ENCODE results near the gene BRI3.

The BRI3 gene

DNA sequence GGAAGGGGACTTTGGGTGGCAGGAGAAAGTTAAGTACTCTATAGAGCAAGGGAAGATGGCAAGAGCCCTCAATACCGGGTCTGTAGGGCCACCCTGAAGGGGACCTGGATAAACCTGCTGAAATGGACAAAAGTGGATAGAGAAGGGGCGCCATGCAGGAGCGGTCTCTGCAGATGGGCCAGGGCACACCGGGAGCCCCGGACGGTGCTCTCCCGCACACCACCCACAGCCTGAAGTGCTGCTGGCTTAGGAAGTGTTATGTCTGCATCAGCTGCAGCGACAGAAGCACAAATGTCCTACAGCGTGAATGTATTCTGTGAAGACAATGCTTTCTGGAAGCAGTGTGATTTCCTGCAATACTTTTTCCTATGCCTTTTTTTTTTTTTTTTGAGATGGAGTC lies 37.7 kb downstream of the BRI3 start:
- no peaks in the 10 kb centered on the region for H3K27me3 ChIP-seq (replicated peaks)
- no peak for DNase-seq
- TF ChIP-seq, protein P1, sequence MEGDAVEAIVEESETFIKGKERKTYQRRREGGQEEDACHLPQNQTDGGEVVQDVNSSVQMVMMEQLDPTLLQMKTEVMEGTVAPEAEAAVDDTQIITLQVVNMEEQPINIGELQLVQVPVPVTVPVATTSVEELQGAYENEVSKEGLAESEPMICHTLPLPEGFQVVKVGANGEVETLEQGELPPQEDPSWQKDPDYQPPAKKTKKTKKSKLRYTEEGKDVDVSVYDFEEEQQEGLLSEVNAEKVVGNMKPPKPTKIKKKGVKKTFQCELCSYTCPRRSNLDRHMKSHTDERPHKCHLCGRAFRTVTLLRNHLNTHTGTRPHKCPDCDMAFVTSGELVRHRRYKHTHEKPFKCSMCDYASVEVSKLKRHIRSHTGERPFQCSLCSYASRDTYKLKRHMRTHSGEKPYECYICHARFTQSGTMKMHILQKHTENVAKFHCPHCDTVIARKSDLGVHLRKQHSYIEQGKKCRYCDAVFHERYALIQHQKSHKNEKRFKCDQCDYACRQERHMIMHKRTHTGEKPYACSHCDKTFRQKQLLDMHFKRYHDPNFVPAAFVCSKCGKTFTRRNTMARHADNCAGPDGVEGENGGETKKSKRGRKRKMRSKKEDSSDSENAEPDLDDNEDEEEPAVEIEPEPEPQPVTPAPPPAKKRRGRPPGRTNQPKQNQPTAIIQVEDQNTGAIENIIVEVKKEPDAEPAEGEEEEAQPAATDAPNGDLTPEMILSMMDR (IDR thresholded peaks at IDR 0.05; ENCODE audit: low read depth, low read length, missing control alignments), result no peak
- peaks cover 5% of the 10 kb centered on the region for H3K36me3 ChIP-seq (replicated peaks)
- H3K4me3 ChIP-seq (ENCODE audit: low read depth, low read length), result no peak overlapping the region
- no peak overlapping the region for H3K27ac ChIP-seq
- in situ Hi-C loops (cut with HindIII; ENCODE audit: low pct_ligation_motif_present, low sequenced_read_pairs), result no loop called here

DNA sequence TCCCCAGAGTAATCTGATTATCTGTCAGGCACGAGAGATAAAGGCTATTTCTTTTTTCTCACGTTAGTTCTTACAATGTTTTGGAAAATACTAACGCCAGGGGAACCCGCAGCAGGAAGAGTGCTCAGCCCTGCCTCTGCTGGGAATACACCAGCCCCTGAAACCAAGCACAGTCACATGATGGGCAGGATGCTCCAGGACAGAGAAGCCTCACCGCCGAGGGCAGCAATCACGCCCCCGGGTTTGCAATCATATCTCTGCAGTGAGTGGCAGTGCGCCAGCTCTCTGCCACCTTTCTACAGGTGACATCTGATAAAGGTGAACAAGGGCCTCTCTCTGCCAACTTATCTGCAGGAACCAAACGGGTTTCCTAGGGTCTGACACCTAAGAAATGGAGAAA lies 39.8 kb downstream of the BRI3 start:
- no peak overlapping the region for H3K27ac ChIP-seq
- H3K4me3 ChIP-seq (ENCODE audit: low read depth, low read length), result no peak overlapping the region
- DNase-seq, result peak; percentile 22
- TF ChIP-seq, protein P1 (IDR thresholded peaks at IDR 0.05; ENCODE audit: low read depth, low read length, missing control alignments), result no peak
- H3K27me3 ChIP-seq (replicated peaks), result no peaks in the 10 kb centered on the region
- in situ Hi-C loops (cut with HindIII; ENCODE audit: low pct_ligation_motif_present, low sequenced_read_pairs), result no loop called here
- H3K36me3 ChIP-seq (replicated peaks), result no peaks in the 10 kb centered on the region

DNA sequence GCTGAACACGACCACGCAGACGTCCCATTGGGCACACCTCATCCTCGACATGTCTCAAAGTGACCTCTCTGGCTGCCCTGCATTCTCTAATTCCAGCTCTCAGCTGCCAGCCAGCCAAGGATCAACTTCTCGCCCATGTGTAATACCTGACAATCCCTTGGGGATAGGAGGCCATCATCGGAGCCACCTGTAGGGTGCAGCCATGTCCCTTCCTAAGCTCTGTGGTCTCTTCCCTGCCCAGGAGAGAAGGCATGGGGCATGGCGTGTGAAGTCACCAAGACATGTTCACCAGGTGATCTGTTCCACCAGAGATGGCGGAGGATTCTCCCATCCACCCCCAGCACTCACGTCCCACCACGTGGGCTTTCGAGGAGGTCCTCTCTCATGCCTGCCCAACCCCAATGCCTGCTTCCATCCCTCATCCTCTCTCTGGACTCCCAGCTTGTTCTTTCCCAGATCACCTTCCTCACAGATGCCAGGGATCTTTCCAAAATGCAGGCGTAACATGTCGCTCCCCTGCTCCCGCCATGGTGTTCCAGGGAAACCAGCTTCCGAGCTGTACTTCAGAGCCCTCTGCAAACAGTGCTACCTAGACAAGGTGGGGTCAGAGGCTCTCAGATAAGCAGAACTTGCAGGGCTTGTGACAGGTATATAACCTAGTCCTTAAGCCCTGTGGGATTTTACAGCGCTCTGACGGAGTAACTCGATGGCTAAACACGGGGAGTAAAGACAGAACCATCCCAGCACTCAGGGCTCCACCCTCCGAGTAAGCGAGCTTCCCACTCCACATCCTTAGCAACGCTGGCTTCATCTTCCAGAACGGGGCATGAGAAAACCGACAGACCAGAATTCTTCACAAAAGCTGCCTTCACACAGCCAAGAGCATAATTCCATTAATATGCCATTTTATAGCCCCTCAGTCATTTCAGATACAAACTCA lies 41.1 kb downstream of the BRI3 start:
- peak; percentile 18 for DNase-seq
- Histone ChIP-seq H3K27me3 (replicated peaks) (no peaks in the 10 kb centered on the region), H3K4me3 (ENCODE audit: low read depth, low read length) (no peak overlapping the region), H3K27ac (no peak overlapping the region), H3K36me3 (replicated peaks) (no peaks in the 10 kb centered on the region)
- TF ChIP-seq, protein P1 (IDR thresholded peaks at IDR 0.05; ENCODE audit: low read depth, low read length, missing control alignments), result no peak
- in situ Hi-C loops (cut with HindIII; ENCODE audit: low pct_ligation_motif_present, low sequenced_read_pairs), result no loop called here

DNA sequence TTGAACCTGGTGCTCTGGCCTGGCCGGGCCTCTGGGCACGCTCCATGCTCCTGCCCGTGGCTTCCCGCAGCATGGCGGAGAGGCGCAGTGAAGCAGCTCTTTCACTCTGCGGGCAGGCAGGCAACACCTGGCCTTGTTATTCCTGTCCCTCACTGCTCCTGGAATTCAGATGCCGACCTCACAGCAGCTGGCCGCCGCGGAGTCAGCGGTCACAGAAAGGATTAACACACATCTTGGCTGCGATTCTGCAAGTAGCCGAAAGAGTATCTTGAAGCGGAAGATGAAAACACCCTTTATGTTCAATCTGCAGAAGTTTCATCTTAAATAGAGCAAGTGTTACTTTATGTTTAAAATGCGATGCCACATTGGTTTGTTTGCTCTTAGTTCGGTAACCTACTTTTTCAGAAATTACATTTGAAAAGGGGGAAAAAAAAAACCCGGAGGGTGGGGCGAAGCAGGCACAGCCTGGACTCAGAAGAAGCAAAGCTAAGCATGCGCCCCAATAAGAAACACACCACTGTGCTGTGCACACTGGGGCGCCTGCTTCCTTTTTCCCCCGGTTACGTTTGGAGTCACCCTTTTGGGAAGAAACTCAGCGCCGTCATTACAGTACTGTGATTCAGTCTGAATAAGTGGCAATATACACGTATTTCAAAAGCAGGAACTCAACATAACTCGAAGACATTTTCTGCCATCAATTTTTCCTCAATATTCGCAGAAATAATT lies 42.3 kb downstream of the BRI3 start:
- peak; percentile 20 for DNase-seq
- no peak overlapping the region for H3K27ac ChIP-seq
- TF ChIP-seq, protein P1 (IDR thresholded peaks at IDR 0.05; ENCODE audit: low read depth, low read length, missing control alignments), result no peak
- peak overlapping the region; percentile 18 for H3K4me3 ChIP-seq (ENCODE audit: low read depth, low read length)
- in situ Hi-C loops (cut with HindIII; ENCODE audit: low pct_ligation_motif_present, low sequenced_read_pairs), result no loop called here
- H3K27me3 ChIP-seq (replicated peaks), result no peaks in the 10 kb centered on the region
- no peaks in the 10 kb centered on the region for H3K36me3 ChIP-seq (replicated peaks)

DNA sequence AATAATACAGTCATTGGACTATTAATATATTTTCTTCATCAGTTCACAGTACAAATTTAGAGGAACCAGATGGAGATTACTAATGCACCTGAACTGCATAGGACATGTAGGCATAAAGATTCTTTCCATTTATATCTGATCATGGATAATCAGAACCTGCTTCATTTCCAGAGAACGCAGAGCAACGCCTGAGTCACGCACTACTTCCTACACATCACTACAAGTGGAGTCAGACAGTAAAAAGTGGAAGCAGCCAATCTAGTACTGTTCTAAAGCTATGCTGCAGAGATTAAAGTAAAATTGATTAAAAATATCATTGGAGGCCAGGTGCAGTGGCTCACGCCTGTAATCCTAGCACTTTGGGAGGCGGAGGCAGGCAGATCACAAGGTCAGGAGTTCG lies 43.3 kb downstream of the BRI3 start:
- TF ChIP-seq, protein P1 (IDR thresholded peaks at IDR 0.05; ENCODE audit: low read depth, low read length, missing control alignments), result no peak
- H3K27ac ChIP-seq, result no peak overlapping the region
- H3K27me3 ChIP-seq (replicated peaks), result no peaks in the 10 kb centered on the region
- in situ Hi-C loops (cut with HindIII; ENCODE audit: low pct_ligation_motif_present, low sequenced_read_pairs), result no loop called here
- H3K36me3 ChIP-seq (replicated peaks), result no peaks in the 10 kb centered on the region
- no peak overlapping the region for H3K4me3 ChIP-seq (ENCODE audit: low read depth, low read length)
- DNase-seq, result no peak

All from brain microvascular endothelial cell (primary cell).